Cardiac muscle cell (in vitro differentiated cells and primary cell): ENCODE results near the gene SP2. TPM values are rescaled to one million over a fixed set of nuclear protein-coding genes. Genes with fewer than 3 reads are reported as not detected.

Experiments used
- DNase-seq, 2 donors: peaks; one replicate each; pipeline versions ENCODE4 v3.0.0 to v3.0.0-alpha.2; 2010 to 2017; ENCODE audit warnings: low read depth in 1 of 2, low spot score in 1 of 2
- H3K27ac ChIP-seq: fragments of 200-600 bp; sonication (generic); 2 replicates; pipeline ENCODE4 v1.5.1; 2016
- H3K27me3 ChIP-seq: fragments of 200-600 bp; sonication (generic); 2 replicates; pipeline ENCODE4 v1.6.0; 2016; ENCODE audit warnings: control low read depth
- H3K36me3 ChIP-seq: fragments of 200-600 bp; sonication (generic); 2 replicates; pipeline ENCODE4 v1.5.1; 2016; ENCODE audit warnings: control low read depth
- H3K4me1 ChIP-seq: fragments of 200-600 bp; sonication (generic); 2 replicates; pipeline ENCODE4 v1.8.1; 2017; ENCODE audit warnings: low read depth, mild to moderate bottlenecking, mixed run types
- H3K4me3 ChIP-seq: fragments of 200-600 bp; sonication (generic); 2 replicates; pipeline ENCODE4 v1.5.1; 2016; ENCODE audit warnings: mild to moderate bottlenecking
- H3K9me3 ChIP-seq: fragments of 200-600 bp; sonication (generic); 2 replicates; pipeline ENCODE4 v1.5.1; 2017; ENCODE audit warnings: low read depth, mild to moderate bottlenecking, control low read depth
- CTCF ChIP-seq: IDR thresholded peaks from 2 replicates; pipeline ENCODE4 v1.5.1; 2012; ENCODE audit warnings: low read depth, mild to moderate bottlenecking, low read length
- polyA plus RNA-seq: library from polyadenylated mRNA; unstranded; fragments of >200 nt; fragmentation: Nextera tagmentation; extraction: Ambion mirVana; gene quantifications from 2 replicates; pipeline ENCODE4 v1.2.1, GENCODE V29; 2016
- total RNA-seq: library from RNA; depleted of rRNA; stranded (reverse); fragments of >200 nt; gene quantifications from 2 replicates; pipeline ENCODE4 v1.2.3, GENCODE V29; 2016

SP2 gene
- total and polyA plus RNA-seq, 2 experiments from 2014 or later, result 3.7 to 10.5 TPM

- Histone ChIP-seq H3K4me3 (no peak overlapping the region), H3K9me3 (no peaks in the 10 kb centered on the region), H3K27me3 (peaks cover 24% of the 10 kb centered on the region), H3K4me1 (peaks cover 4% of the 10 kb centered on the region), H3K36me3 (no peaks in the 10 kb centered on the region), H3K27ac (no peak overlapping the region)
- no peak for DNase-seq
- TF ChIP-seq CTCF, result no peak
Measured at GRCh38 chr17:47856830-47857229, 39.2 kb upstream of the SP2 start.

GRCh38 chr17:47857551-47858455 is 38.2 kb upstream of the SP2 start:
- Histone ChIP-seq H3K4me3 (no peak overlapping the region), H3K27me3 (peaks cover 14% of the 10 kb centered on the region), H3K27ac (no peak overlapping the region), H3K4me1 (no peaks in the 10 kb centered on the region), H3K36me3 (no peaks in the 10 kb centered on the region), H3K9me3 (no peaks in the 10 kb centered on the region)
- TF ChIP-seq CTCF, result no peak
- no peak for DNase-seq

GRCh38 chr17:47860386-47860785 is 35.6 kb upstream of the SP2 start:
- DNase-seq, result no peak
- H3K4me3 ChIP-seq, result no peak overlapping the region
- H3K4me1 ChIP-seq, result no peaks in the 10 kb centered on the region
- H3K27ac ChIP-seq, result no peak overlapping the region
- H3K9me3 ChIP-seq, result no peaks in the 10 kb centered on the region
- H3K27me3 ChIP-seq, result no peaks in the 10 kb centered on the region
- H3K36me3 ChIP-seq, result no peaks in the 10 kb centered on the region
- no peak for TF ChIP-seq CTCF

GRCh38 chr17:47862621-47863440 is 33.2 kb upstream of the SP2 start:
- H3K4me1 ChIP-seq, result peaks cover 15% of the 10 kb centered on the region
- TF ChIP-seq CTCF, result no peak
- no peak overlapping the region for H3K27ac ChIP-seq
- H3K36me3 ChIP-seq, result no peaks in the 10 kb centered on the region
- H3K27me3 ChIP-seq, result no peaks in the 10 kb centered on the region
- no peak overlapping the region for H3K4me3 ChIP-seq
- DNase-seq, result peak in 1 of 2 donors; percentile 57
- H3K9me3 ChIP-seq, result no peaks in the 10 kb centered on the region

GRCh38 chr17:47864791-47865216 is 31.2 kb upstream of the SP2 start:
- Histone ChIP-seq H3K4me1 (peaks cover 22% of the 10 kb centered on the region), H3K36me3 (no peaks in the 10 kb centered on the region), H3K4me3 (no peak overlapping the region), H3K9me3 (no peaks in the 10 kb centered on the region), H3K27me3 (no peaks in the 10 kb centered on the region), H3K27ac (no peak overlapping the region)
- DNase-seq, result no peak
- TF ChIP-seq CTCF, result no peak
